Omental fat pad (tissue), 4 donors: ENCODE measurements around the gene RASGEF1C. TPM values are rescaled to one million over a fixed set of nuclear protein-coding genes. Genes with fewer than 3 reads are reported as not detected.
A peak's percentile ranks its signal among the peaks of the same experiment; 100 is the strongest.

Experiments used
- ATAC-seq: fragments of 150-250 bp; one replicate; pipeline ENCODE4 v1.9.1; 2016; ENCODE audit warnings: mild to moderate bottlenecking, moderate library complexity; ENCODE audit not compliant: low FRiP score
- DNase-seq: peaks from one replicate; pipeline ENCODE4 v3.0.0-alpha.2; 2019; ENCODE audit warnings: low spot score
- CTCF ChIP-seq, 3 donors: fragments of 450-650 bp; IDR thresholded peaks; one replicate each; pipeline ENCODE4 v1.5.1; 2016 to 2017; ENCODE audit warnings: antibody characterized with exemption in 3 of 3, mild to moderate bottlenecking in 3 of 3, moderate library complexity in 2 of 3
- total RNA-seq, 4 donors: library from RNA; depleted of rRNA; stranded (reverse); fragments of >200 nt; gene quantifications; one replicate each; pipeline ENCODE4 v1.1.0, GENCODE V29; 2016

The RASGEF1C gene
- total RNA-seq, 4 donors from 2014 or later: 0.37 to 8.5 TPM; not detected in 2

- TF ChIP-seq CTCF (IDR thresholded peaks at IDR 0.05): no peak
- ATAC-seq (no peak), DNase-seq (no peak)
Observed at GRCh38 chr5:180078348-180078747, 130.7 kb downstream of the RASGEF1C start.

GRCh38 chr5:180077594-180078284 is 131.3 kb downstream of the RASGEF1C start:
- DNase-seq (no peak), ATAC-seq (no peak)

DNA sequence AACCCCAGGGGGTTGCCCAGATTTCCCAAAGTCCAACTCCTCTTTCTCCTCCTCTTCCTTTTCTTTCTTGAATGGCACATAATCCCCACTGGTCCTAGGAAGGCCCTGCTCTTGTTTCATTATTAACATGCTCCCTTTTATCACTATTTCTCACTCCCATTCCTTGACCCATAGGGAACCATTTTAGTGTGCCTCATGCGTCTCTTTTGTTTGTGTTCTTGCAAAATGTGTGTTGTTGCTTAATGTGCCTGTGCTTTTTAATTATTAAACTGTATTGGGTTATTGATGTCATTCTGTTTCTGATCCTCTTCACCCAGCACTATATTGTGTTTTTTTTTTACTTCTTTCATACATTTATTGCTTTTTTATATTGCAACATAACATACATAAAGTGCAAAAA is 133.3 kb downstream of the RASGEF1C start:
- no peak for DNase-seq
- TF ChIP-seq CTCF (IDR thresholded peaks at IDR 0.05): no peak
- no peak for ATAC-seq

More at GRCh38 chr5:180077594-180078284, 131.3 kb downstream of the RASGEF1C start:
- TF ChIP-seq CTCF (IDR thresholded peaks at IDR 0.05): no peak

- TF ChIP-seq CTCF (IDR thresholded peaks at IDR 0.05): no peak
- no peak for DNase-seq
- ATAC-seq: no peak
Observed at GRCh38 chr5:180074462-180074861, 134.5 kb downstream of the RASGEF1C start.

DNA sequence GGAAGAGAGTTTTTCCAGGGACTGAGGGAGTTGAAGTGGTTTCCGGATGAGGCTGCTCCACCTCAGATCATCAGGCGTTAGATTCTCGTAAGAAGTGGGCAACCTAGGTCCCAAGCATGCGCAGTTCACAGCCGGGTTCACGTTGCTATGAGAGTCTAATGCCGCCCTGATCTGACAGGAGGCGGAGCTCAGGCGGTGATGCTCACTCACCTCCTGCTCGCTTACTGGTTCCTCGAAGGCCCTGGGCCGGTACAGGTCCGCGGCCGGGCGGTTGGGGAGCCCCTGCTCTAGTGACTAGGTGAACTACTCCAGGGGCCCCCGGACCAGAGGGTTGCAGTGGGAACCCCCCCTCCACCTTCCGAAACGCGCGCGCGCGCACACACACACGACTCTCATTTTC is 136.5 kb downstream of the RASGEF1C start:
- ATAC-seq: no peak
- TF ChIP-seq CTCF (IDR thresholded peaks at IDR 0.05): no peak

DNA sequence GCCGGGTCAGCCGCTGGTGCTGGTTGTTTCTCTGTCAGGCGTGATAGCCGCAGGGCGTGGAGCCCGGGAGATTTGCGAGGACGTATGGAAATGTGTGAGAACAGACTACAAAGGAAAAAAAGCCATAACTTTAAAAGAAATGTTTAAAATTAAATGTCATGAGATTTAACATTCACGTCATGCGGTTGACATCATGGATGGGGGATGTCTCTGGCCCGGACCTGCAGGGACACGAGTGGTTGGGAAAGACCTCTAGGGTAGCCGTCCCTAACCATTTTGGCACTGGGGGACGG is 136.8 kb downstream of the RASGEF1C start:
- ATAC-seq (no peak), DNase-seq (no peak)
- no peak for TF ChIP-seq CTCF (IDR thresholded peaks at IDR 0.05)

More for the DNA sequence above, 136.5 kb downstream of the RASGEF1C start:
- DNase-seq: no peak

DNA sequence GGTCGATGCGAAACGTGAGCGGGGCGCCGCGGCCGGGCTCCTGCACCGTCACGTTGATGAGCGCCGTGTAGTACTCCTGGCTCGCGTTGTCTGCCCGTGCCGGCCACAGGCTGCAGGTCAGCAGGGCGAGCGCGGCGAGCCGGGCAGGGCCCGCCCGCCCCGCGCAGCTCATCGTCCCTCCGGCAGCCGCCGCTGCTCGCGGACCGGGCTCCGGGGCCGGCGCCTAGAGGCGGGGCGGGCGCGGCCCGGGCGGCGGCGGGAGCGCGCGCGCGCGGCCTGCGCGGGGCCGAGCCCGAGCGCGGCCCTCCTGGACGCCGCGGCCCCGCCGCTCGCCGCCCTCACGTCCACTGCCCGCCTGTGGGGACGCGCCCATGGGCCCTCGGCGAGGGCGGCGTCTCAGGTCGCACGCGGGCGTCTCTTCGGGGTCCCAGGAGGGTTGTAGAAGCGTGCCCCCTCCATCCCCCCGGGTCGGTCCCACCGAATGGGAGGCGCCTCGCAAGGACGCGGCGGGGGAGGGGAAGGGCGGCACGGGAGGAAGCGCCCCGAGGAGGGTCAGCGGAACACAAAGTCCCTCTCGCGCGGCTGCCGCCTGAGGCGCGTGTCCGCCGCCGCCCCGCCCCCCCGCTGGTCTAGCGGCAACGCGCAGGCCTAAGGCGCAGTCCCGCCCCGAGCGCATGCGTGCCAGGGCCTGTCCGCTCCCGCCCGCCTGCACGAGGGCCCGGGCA is 137.3 kb downstream of the RASGEF1C start, which contains the start of gene RNF130:
Gene RNF130 (minus strand): TSS at position 229 of the 725 bp plus-strand sequence. CDS start 57 bp downstream, at position 172.
- DNase-seq (peak; percentile 67), ATAC-seq (peak; percentile 93)
- TF ChIP-seq CTCF (IDR thresholded peaks at IDR 0.05): no peak
